ENCODE data around the gene KIF26B. TPM values are rescaled to one million over a fixed set of nuclear protein-coding genes. Genes with fewer than 3 reads are reported as not detected.

The KIF26B gene
- total and polyA plus RNA-seq, 10 of the 15 experiments (the other 5 are each of a cell fraction or from before 2014, with no cell fraction given) = 0.35 to 11.6 (median 2.2) TPM

- peaks cover 0 to 3% of the 10 kb centered on the region in 2 experiments; a peak in 3 of 4 replicates for H3K27me3 ChIP-seq (replicated peaks in 1 of 2; ENCODE audit: control insufficient read depth in 2 of 2, insufficient read depth in 2 of 2, low read length in 1 of 2)
- H3K36me3 ChIP-seq (ENCODE audit: control insufficient read depth in 2 of 2, insufficient read depth in 2 of 2, low read length in 1 of 2) = no peaks in the 10 kb centered on the region
- no peaks in the 10 kb centered on the region for H4K20me1 ChIP-seq (ENCODE audit: control insufficient read depth, insufficient read depth)
- no peak overlapping the region for H3K4me2 ChIP-seq (ENCODE audit: control insufficient read depth, insufficient read depth)
- no peak overlapping the region for H2AFZ ChIP-seq (ENCODE audit: control insufficient read depth, low read depth, low read length)
- no peak overlapping the region for H3K9ac ChIP-seq (ENCODE audit: control insufficient read depth, insufficient read depth, low read length)
- POLR2A ChIA-PET = no interaction called here
- FAIRE-seq (no peak), ATAC-seq (no peak), DNase-seq (ENCODE audit: low read depth, low spot score) (no peak)
- no TSS peak for BruUV-seq (replicated peaks)
- RAD21 ChIA-PET (ENCODE audit: unreplicated experiment) = no interaction called here
- H3K4me1 ChIP-seq (ENCODE audit: control insufficient read depth, insufficient read depth, low read length) = no peaks in the 10 kb centered on the region
- SMC1A ChIA-PET (ENCODE audit: uncharacterized antibody, unreplicated experiment) = no interaction called here
- H3K79me2 ChIP-seq (ENCODE audit: control insufficient read depth, insufficient read depth, low read length) = no peaks in the 10 kb centered on the region
- 50% methylated on average over 13 of the region's 14 CpGs for WGBS (ENCODE audit: insufficient coverage, insufficient replicate concordance, low lambda C conversion rate, missing lambda C conversion rate)
- TF ChIP-seq NBN (IDR thresholded peaks at IDR 0.05) (no peak), ZBTB33 (IDR thresholded peaks at IDR 0.05) (no peak), BRCA1 (IDR thresholded peaks at IDR 0.05; ENCODE audit: low read depth, low read length) (no peak), SKIL (IDR thresholded peaks at IDR 0.05; ENCODE audit: low read depth, poor library complexity, severe bottlenecking) (no peak)
- H3K27ac ChIP-seq (ENCODE audit: control insufficient read depth, insufficient read depth) = no peak overlapping the region
- CTCF ChIA-PET = no interaction called here
- in situ Hi-C loops (cut with MboI) (no loop called here), intact Hi-C loops (cut with micrococcal nuclease; ENCODE audit: unreplicated experiment) (no loop called here)
- H3K4me3 ChIP-seq = no peak overlapping the region
- H3K9me3 ChIP-seq (replicated peaks; ENCODE audit: control insufficient read depth, insufficient read depth, low read length) = no peaks in the 10 kb centered on the region
Measured at GRCh38 chr1:245418077-245418476, 263.3 kb downstream of the KIF26B start.
